HepG2 (cell line): Measurements from ENCODE around the gene ANKRD39. TPM values are rescaled to one million over a fixed set of nuclear protein-coding genes. Genes with fewer than 3 reads are reported as not detected.
A peak's percentile ranks its signal among the peaks of the same experiment; 100 is the strongest.

ENCODE experiments used
- ATM ChIP-seq: fragments of 450-650 bp; IDR thresholded peaks from 2 replicates; pipeline ENCODE4 v1.7.1; 2017; ENCODE audit warnings: mild to moderate bottlenecking, borderline replicate concordance
- FOXJ3 ChIP-seq: sonication (generic); formaldehyde crosslinking; IDR thresholded peaks from 2 replicates; pipeline ENCODE4 v1.4.0; 2020; ENCODE audit warnings: missing genetic modification reagents, mild to moderate bottlenecking, borderline replicate concordance
- HOXA9 ChIP-seq: sonication (generic); formaldehyde crosslinking; IDR thresholded peaks from 2 replicates; pipeline ENCODE4 v1.8.1; 2022; ENCODE audit warnings: missing genetic modification reagents, mild to moderate bottlenecking, moderate library complexity, borderline replicate concordance
- MAX ChIP-seq: IDR thresholded peaks from 2 replicates; pipeline ENCODE4 v1.6.1; 2012; ENCODE audit warnings: inconsistent platforms
- PPARG ChIP-seq: conservative IDR thresholded peaks from 2 replicates; pipeline ENCODE4 v1.6.1; 2016; ENCODE audit warnings: missing biosample characterization, missing genetic modification reagents
- RBM22 ChIP-seq: fragments of 200-400 bp; formaldehyde crosslinking; optimal IDR thresholded peaks from 2 replicates; pipeline ENCODE3; 2017; ENCODE audit warnings: mild to moderate bottlenecking, low read length, moderate library complexity
- SP4 ChIP-seq: sonication (generic); formaldehyde crosslinking; IDR thresholded peaks from 2 replicates; pipeline ENCODE4 v1.8.1; 2023; ENCODE audit warnings: mild to moderate bottlenecking, missing genetic modification reagents
- TP53 ChIP-seq: sonication (generic); formaldehyde crosslinking; conservative IDR thresholded peaks from 2 replicates; pipeline ENCODE4 v1.4.0; 2020; ENCODE audit warnings: missing genetic modification reagents
- ZNF101 ChIP-seq: sonication (generic); formaldehyde crosslinking; IDR thresholded peaks from 2 replicates; pipeline ENCODE4 v1.4.0; 2020; ENCODE audit warnings: mild to moderate bottlenecking, low read depth, missing genetic modification reagents, borderline replicate concordance
- ZNF17 ChIP-seq: sonication (generic); formaldehyde crosslinking; IDR thresholded peaks from 2 replicates; pipeline ENCODE4 v1.5.0; 2020; ENCODE audit warnings: mild to moderate bottlenecking, missing genetic modification reagents
- polyA plus RNA-seq, 8 experiments: library from polyadenylated mRNA; depleted of rRNA in 3 of 8; stranded (reverse) in 7 of 8; unstranded in 1 of 8; fragments of >200 nt; fragmentation: Illumina TruSeq in 4 of 8; extraction: Trizol in 4 of 8; gene quantifications; 2 replicates each; pipeline versions ENCODE4 v1.2.1 to v1.2.3, GENCODE V29; 2011 to 2016; ENCODE audit warnings: low read depth in 4 of 8, missing spikeins in 1 of 8, mixed read lengths in 1 of 8; ENCODE audit not compliant: insufficient read depth in 1 of 8
- total RNA-seq, 5 experiments: library from RNA; depleted of rRNA; stranded (reverse); fragments of >200 nt; fragmentation: Illumina TruSeq; extraction: Trizol; gene quantifications; 2 replicates each; pipeline ENCODE4 v1.2.3, GENCODE V29; 2016; ENCODE audit warnings: low read depth in 1 of 5
- TF ChIP-seq, protein P1 (sequence below): sonication (generic); formaldehyde crosslinking; IDR thresholded peaks from 2 replicates; pipeline ENCODE4 v1.8.0; 2022; ENCODE audit warnings: missing genetic modification reagents, mild to moderate bottlenecking, borderline replicate concordance
- TF ChIP-seq, protein P2 (sequence below): sonication (generic); formaldehyde crosslinking; IDR thresholded peaks from 2 replicates; pipeline ENCODE4 v1.4.0; 2020; ENCODE audit warnings: missing genetic modification reagents
- TF ChIP-seq, protein P3 (sequence below): sonication (generic); formaldehyde crosslinking; IDR thresholded peaks from 2 replicates; pipeline ENCODE4 v1.5.0; 2020; ENCODE audit warnings: mild to moderate bottlenecking, missing genetic modification reagents, borderline replicate concordance

Gene ANKRD39
- total and polyA plus RNA-seq, 2 of the 13 experiments (the other 11 are each of a cell fraction or from before 2014, with no cell fraction given) = 23.2 to 24.8 TPM

- TF ChIP-seq RBM22 (peak; percentile 16), ATM (no peak), ZNF17 (CRISPR knock-in tag) (no peak), ZNF101 (CRISPR knock-in tag) (no peak), FOXJ3 (CRISPR knock-in tag) (no peak), SP4 (CRISPR knock-in tag) (0 out of 2 replicates have a peak, but pooled peaks have one; percentile 19), TP53 (CRISPR knock-in tag) (no peak), PPARG (CRISPR knock-in tag) (no peak), MAX (peak; percentile 15; the same call in 1 of the 2 replicates), HOXA9 (CRISPR knock-in tag) (no peak)
- TF ChIP-seq, protein P1, sequence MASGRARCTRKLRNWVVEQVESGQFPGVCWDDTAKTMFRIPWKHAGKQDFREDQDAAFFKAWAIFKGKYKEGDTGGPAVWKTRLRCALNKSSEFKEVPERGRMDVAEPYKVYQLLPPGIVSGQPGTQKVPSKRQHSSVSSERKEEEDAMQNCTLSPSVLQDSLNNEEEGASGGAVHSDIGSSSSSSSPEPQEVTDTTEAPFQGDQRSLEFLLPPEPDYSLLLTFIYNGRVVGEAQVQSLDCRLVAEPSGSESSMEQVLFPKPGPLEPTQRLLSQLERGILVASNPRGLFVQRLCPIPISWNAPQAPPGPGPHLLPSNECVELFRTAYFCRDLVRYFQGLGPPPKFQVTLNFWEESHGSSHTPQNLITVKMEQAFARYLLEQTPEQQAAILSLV (CRISPR knock-in tag) = no peak
- TF ChIP-seq, protein P2, sequence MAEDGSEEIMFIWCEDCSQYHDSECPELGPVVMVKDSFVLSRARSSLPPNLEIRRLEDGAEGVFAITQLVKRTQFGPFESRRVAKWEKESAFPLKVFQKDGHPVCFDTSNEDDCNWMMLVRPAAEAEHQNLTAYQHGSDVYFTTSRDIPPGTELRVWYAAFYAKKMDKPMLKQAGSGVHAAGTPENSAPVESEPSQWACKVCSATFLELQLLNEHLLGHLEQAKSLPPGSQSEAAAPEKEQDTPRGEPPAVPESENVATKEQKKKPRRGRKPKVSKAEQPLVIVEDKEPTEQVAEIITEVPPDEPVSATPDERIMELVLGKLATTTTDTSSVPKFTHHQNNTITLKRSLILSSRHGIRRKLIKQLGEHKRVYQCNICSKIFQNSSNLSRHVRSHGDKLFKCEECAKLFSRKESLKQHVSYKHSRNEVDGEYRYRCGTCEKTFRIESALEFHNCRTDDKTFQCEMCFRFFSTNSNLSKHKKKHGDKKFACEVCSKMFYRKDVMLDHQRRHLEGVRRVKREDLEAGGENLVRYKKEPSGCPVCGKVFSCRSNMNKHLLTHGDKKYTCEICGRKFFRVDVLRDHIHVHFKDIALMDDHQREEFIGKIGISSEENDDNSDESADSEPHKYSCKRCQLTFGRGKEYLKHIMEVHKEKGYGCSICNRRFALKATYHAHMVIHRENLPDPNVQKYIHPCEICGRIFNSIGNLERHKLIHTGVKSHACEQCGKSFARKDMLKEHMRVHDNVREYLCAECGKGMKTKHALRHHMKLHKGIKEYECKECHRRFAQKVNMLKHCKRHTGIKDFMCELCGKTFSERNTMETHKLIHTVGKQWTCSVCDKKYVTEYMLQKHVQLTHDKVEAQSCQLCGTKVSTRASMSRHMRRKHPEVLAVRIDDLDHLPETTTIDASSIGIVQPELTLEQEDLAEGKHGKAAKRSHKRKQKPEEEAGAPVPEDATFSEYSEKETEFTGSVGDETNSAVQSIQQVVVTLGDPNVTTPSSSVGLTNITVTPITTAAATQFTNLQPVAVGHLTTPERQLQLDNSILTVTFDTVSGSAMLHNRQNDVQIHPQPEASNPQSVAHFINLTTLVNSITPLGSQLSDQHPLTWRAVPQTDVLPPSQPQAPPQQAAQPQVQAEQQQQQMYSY (CRISPR knock-in tag) = no peak
- TF ChIP-seq, protein P3, sequence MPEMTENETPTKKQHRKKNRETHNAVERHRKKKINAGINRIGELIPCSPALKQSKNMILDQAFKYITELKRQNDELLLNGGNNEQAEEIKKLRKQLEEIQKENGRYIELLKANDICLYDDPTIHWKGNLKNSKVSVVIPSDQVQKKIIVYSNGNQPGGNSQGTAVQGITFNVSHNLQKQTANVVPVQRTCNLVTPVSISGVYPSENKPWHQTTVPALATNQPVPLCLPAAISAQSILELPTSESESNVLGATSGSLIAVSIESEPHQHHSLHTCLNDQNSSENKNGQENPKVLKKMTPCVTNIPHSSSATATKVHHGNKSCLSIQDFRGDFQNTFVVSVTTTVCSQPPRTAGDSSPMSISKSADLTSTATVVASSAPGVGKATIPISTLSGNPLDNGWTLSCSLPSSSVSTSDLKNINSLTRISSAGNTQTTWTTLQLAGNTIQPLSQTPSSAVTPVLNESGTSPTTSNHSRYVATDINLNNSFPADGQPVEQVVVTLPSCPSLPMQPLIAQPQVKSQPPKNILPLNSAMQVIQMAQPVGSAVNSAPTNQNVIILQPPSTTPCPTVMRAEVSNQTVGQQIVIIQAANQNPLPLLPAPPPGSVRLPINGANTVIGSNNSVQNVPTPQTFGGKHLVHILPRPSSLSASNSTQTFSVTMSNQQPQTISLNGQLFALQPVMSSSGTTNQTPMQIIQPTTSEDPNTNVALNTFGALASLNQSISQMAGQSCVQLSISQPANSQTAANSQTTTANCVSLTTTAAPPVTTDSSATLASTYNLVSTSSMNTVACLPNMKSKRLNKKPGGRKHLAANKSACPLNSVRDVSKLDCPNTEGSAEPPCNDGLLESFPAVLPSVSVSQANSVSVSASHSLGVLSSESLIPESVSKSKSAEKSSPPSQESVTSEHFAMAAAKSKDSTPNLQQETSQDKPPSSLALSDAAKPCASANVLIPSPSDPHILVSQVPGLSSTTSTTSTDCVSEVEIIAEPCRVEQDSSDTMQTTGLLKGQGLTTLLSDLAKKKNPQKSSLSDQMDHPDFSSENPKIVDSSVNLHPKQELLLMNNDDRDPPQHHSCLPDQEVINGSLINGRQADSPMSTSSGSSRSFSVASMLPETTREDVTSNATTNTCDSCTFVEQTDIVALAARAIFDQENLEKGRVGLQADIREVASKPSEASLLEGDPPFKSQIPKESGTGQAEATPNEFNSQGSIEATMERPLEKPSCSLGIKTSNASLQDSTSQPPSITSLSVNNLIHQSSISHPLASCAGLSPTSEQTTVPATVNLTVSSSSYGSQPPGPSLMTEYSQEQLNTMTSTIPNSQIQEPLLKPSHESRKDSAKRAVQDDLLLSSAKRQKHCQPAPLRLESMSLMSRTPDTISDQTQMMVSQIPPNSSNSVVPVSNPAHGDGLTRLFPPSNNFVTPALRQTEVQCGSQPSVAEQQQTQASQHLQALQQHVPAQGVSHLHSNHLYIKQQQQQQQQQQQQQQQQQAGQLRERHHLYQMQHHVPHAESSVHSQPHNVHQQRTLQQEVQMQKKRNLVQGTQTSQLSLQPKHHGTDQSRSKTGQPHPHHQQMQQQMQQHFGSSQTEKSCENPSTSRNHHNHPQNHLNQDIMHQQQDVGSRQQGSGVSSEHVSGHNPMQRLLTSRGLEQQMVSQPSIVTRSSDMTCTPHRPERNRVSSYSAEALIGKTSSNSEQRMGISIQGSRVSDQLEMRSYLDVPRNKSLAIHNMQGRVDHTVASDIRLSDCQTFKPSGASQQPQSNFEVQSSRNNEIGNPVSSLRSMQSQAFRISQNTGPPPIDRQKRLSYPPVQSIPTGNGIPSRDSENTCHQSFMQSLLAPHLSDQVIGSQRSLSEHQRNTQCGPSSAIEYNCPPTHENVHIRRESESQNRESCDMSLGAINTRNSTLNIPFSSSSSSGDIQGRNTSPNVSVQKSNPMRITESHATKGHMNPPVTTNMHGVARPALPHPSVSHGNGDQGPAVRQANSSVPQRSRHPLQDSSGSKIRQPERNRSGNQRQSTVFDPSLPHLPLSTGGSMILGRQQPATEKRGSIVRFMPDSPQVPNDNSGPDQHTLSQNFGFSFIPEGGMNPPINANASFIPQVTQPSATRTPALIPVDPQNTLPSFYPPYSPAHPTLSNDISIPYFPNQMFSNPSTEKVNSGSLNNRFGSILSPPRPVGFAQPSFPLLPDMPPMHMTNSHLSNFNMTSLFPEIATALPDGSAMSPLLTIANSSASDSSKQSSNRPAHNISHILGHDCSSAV (CRISPR knock-in tag) = no peak
Measured at GRCh38 chr2:96839875-96840850, 17.7 kb downstream of the ANKRD39 start (continued).
